H1 (cell line): ENCODE measurements around the gene LMTK3. TPM values are rescaled to one million over a fixed set of nuclear protein-coding genes. Genes with fewer than 3 reads are reported as not detected.

Experiments
- CTCF ChIA-PET: fragments of 300-600 bp; sonication (Branson Sonifier 250); formaldehyde crosslinking; loops from one replicate; lab custom pipeline; 2021; ENCODE audit not compliant: partially characterized antibody; lab: Charles Lee
- POLR2A ChIA-PET: fragments of 300-600 bp; sonication (Branson Sonifier 250); formaldehyde crosslinking; loops from one replicate; lab custom pipeline; 2021; ENCODE audit warnings: inconsistent platforms; ENCODE audit not compliant: partially characterized antibody; lab: Charles Lee
- DNase-seq, 2 experiments: peaks; one replicate each; pipeline versions ENCODE4 v3.0.0 to v3.0.0-alpha.2; 2010 to 2022; ENCODE audit warnings: low spot score in 2 of 2, low read depth in 1 of 2, mixed read lengths in 1 of 2
- FAIRE-seq: peaks from 2 replicates; lab custom pipeline; 2011; peaks lifted over from hg19 to GRCh38; lab: Jason Lieb, UNC
- H2AFZ ChIP-seq: 2 replicates; pipeline ENCODE4 v1.8.1; 2012; ENCODE audit warnings: low read length, inconsistent platforms
- H2AK5ac ChIP-seq: 2 replicates; pipeline ENCODE4 v1.6.1; 2013; ENCODE audit warnings: low read depth, low read length
- H2BK120ac ChIP-seq: replicated peaks from 2 replicates; pipeline ENCODE3; 2013; ENCODE audit warnings: low read depth, low read length, inconsistent platforms
- H2BK12ac ChIP-seq: 2 replicates; pipeline ENCODE4 v1.6.1; 2013; ENCODE audit warnings: low read depth, low read length
- H2BK15ac ChIP-seq: 2 replicates; pipeline ENCODE4 v1.6.1; 2013; ENCODE audit warnings: low read length
- H2BK20ac ChIP-seq: 2 replicates; pipeline ENCODE4 v1.6.1; 2013; ENCODE audit warnings: low read length
- H2BK5ac ChIP-seq: 2 replicates; pipeline ENCODE4 v1.6.1; 2013; ENCODE audit warnings: low read depth, low read length
- H3K14ac ChIP-seq: 2 replicates; pipeline ENCODE4 v1.6.1; 2013; ENCODE audit warnings: inconsistent platforms; ENCODE audit not compliant: insufficient read length
- H3K18ac ChIP-seq: 2 replicates; pipeline ENCODE4 v1.6.1; 2013; ENCODE audit warnings: low read length; ENCODE audit errors: extremely low read depth
- H3K23ac ChIP-seq: 2 replicates; pipeline ENCODE4 v1.6.1; 2013; ENCODE audit warnings: inconsistent platforms; ENCODE audit not compliant: insufficient read length
- H3K23me2 ChIP-seq: 2 replicates; pipeline ENCODE4 v1.6.1; 2013; ENCODE audit warnings: low read depth, low read length
- H3K27ac ChIP-seq: 2 replicates; pipeline ENCODE4 v1.6.1; 2011; ENCODE audit warnings: low read depth, low read length, inconsistent platforms
- H3K27me3 ChIP-seq, 4 experiments: replicated peaks in 1 of 4; 1 replicate in 1 of 4; 2 replicates in 3 of 4; pipeline versions ENCODE4 v1.6.1 to v1.8.1; 2011 to 2013; ENCODE audit warnings: low read length in 3 of 4, mild to moderate bottlenecking in 3 of 4, inconsistent platforms in 2 of 4, mixed read lengths in 2 of 4, moderate library complexity in 1 of 4; ENCODE audit not compliant: control insufficient read depth in 3 of 4, insufficient read depth in 3 of 4; ENCODE audit errors: extremely low read depth in 1 of 4
- H3K36me3 ChIP-seq, 4 experiments: 2 replicates each; pipeline versions ENCODE4 v1.6.1 to v1.8.1; 2011 to 2013; ENCODE audit warnings: mild to moderate bottlenecking in 4 of 4, low read length in 3 of 4, moderate library complexity in 2 of 4, control low read depth in 1 of 4, inconsistent platforms in 1 of 4; ENCODE audit not compliant: insufficient read depth in 4 of 4, control insufficient read depth in 2 of 4
- H3K4ac ChIP-seq: replicated peaks from 2 replicates; pipeline ENCODE3; 2013; ENCODE audit warnings: low read length, low read depth, mixed read lengths, inconsistent platforms; ENCODE audit not compliant: insufficient read length
- H3K4me1 ChIP-seq, 4 experiments: replicated peaks in 1 of 4; 1 replicate in 1 of 4; 2 replicates in 3 of 4; pipeline versions ENCODE4 v1.6.1 to v1.8.1; 2011 to 2013; ENCODE audit warnings: low read length in 3 of 4, inconsistent platforms in 2 of 4, mixed read lengths in 1 of 4; ENCODE audit not compliant: insufficient read depth in 4 of 4, control insufficient read depth in 3 of 4
- H3K4me2 ChIP-seq, 2 experiments: 2 replicates each; pipeline versions ENCODE4 v1.6.1 to v1.8.1; 2011 to 2013; ENCODE audit warnings: low read depth in 2 of 2, low read length in 2 of 2, control low read depth in 1 of 2, inconsistent platforms in 1 of 2, mild to moderate bottlenecking in 1 of 2; ENCODE audit not compliant: insufficient read depth in 1 of 2
- H3K4me3 ChIP-seq, 4 experiments: fragments of 200-600, 300-600 bp in 1 of 4; sonication (generic), shearing (Covaris generic), sonication (Bioruptor Twin) in 1 of 4; 2 replicates each; pipeline versions ENCODE4 v1.5.1 to v1.8.1; 2011 to 2016; ENCODE audit warnings: low read length in 4 of 4, low read depth in 3 of 4, control low read depth in 2 of 4, inconsistent platforms in 2 of 4, mild to moderate bottlenecking in 2 of 4, mixed read lengths in 1 of 4, moderate library complexity in 1 of 4; ENCODE audit not compliant: insufficient read depth in 2 of 4; ENCODE audit errors: extremely low read depth in 1 of 4
- H3K56ac ChIP-seq: replicated peaks from 2 replicates; pipeline ENCODE3; 2013; ENCODE audit warnings: low read depth, mild to moderate bottlenecking, mixed read lengths, low read length, inconsistent platforms; ENCODE audit not compliant: insufficient read length
- H3K79me1 ChIP-seq: 2 replicates; pipeline ENCODE4 v1.6.1; 2013; ENCODE audit warnings: low read depth, low read length, control low read depth
- H3K79me2 ChIP-seq, 2 experiments: 2 replicates each; pipeline versions ENCODE4 v1.6.1 to v1.8.1; 2012 to 2013; ENCODE audit warnings: low read length in 2 of 2, mild to moderate bottlenecking in 2 of 2, inconsistent platforms in 1 of 2; ENCODE audit not compliant: insufficient read depth in 2 of 2, control insufficient read depth in 1 of 2
- H3K9ac ChIP-seq, 4 experiments: replicated peaks in 1 of 4; 1 replicate in 1 of 4; 2 replicates in 3 of 4; pipeline versions ENCODE4 v1.6.1 to v1.8.1; 2011 to 2013; ENCODE audit warnings: low read depth in 3 of 4, low read length in 3 of 4, control low read depth in 2 of 4, mild to moderate bottlenecking in 2 of 4, moderate library complexity in 2 of 4, inconsistent platforms in 1 of 4; ENCODE audit errors: extremely low read depth in 1 of 4
- H3K9me3 ChIP-seq, 2 experiments: 2 replicates each; pipeline versions ENCODE4 v1.6.1 to v1.8.1; 2012 to 2013; ENCODE audit warnings: mild to moderate bottlenecking in 2 of 2, moderate library complexity in 2 of 2, control low read depth in 1 of 2, inconsistent platforms in 1 of 2, low read depth in 1 of 2, low read length in 1 of 2, mixed read lengths in 1 of 2; ENCODE audit not compliant: insufficient read depth in 2 of 2
- H4K20me1 ChIP-seq, 2 experiments: replicated peaks in 1 of 2; 2 replicates each; pipeline versions ENCODE3 to v1.8.1; 2011 to 2013; ENCODE audit warnings: inconsistent platforms in 2 of 2, low read length in 2 of 2, mild to moderate bottlenecking in 1 of 2; ENCODE audit not compliant: insufficient read depth in 2 of 2, control insufficient read depth in 1 of 2
- H4K5ac ChIP-seq: 2 replicates; pipeline ENCODE4 v1.6.1; 2013; ENCODE audit warnings: low read length, low read depth, mixed read lengths, inconsistent platforms; ENCODE audit not compliant: insufficient read length
- H4K8ac ChIP-seq: 2 replicates; pipeline ENCODE4 v1.8.0; 2013; ENCODE audit warnings: mild to moderate bottlenecking, moderate library complexity, low read length, inconsistent platforms; ENCODE audit not compliant: insufficient read depth; ENCODE audit errors: extremely low read depth
- H4K91ac ChIP-seq: replicated peaks from 2 replicates; pipeline ENCODE3; 2013; ENCODE audit warnings: low read length, mixed read lengths, inconsistent platforms; ENCODE audit not compliant: insufficient read length
- KDM1A ChIP-seq: fragments of 200-600, 300-600 bp; sonication (generic); IDR thresholded peaks from 2 replicates; pipeline ENCODE4 v1.7.1; 2016; ENCODE audit warnings: mild to moderate bottlenecking, low read length, borderline replicate concordance
- RBBP5 ChIP-seq: IDR thresholded peaks from 2 replicates; pipeline ENCODE4 v1.7.1; 2012; ENCODE audit warnings: low read depth, mild to moderate bottlenecking, inconsistent platforms, low read length, moderate library complexity, borderline replicate concordance
- SIX5 ChIP-seq: IDR thresholded peaks from 2 replicates; pipeline ENCODE4 v1.6.1; 2011; ENCODE audit warnings: mild to moderate bottlenecking, low read depth, low read length
- WGBS, 2 experiments: shearing (Covaris generic) in 1 of 2; methylation state at CpG; one replicate each; pipeline versions ENCODE4 v1.1.6 to v1.1.7; 2013 to 2015; ENCODE audit warnings: low lambda C conversion rate in 2 of 2, mixed read lengths in 2 of 2, inconsistent platforms in 1 of 2, low coverage in 1 of 2, missing lambda C conversion rate in 1 of 2; ENCODE audit not compliant: insufficient replicate concordance in 2 of 2, insufficient coverage in 1 of 2, insufficient read length in 1 of 2; ENCODE audit errors: extremely low coverage in 1 of 2, missing lambda C conversion rate in 1 of 2; 5-methylcytosine and 5-hydroxymethylcytosine counted together
- polyA plus RNA-seq, 7 experiments: library from polyadenylated mRNA; depleted of rRNA in 3 of 7; stranded (reverse) in 5 of 7; unstranded in 2 of 7; fragments of >200 nt in 5 of 7; fragments of 200-250 nt in 2 of 7; gene quantifications; 1 replicate in 5 of 7; 2 replicates in 1 of 7; 4 replicates in 1 of 7; pipeline versions ENCODE4 v1.2.1 to v1.2.3, GENCODE V29; 2011 to 2013; ENCODE audit warnings: missing spikeins in 2 of 7, mixed read lengths in 2 of 7
- total RNA-seq: library from RNA; stranded (reverse); fragmentation: NEBNext Ultra II Directional; extraction: Animal tissue kit (Norgen Biotek cat#: 25700); gene quantifications from 2 replicates; pipeline ENCODE4 v1.2.1, GENCODE V29; 2021

The LMTK3 gene
- total and polyA plus RNA-seq, 2 of the 8 experiments (the other 6 are each of a cell fraction or from before 2014, with no cell fraction given): 2.7 to 12.4 TPM

DNA sequence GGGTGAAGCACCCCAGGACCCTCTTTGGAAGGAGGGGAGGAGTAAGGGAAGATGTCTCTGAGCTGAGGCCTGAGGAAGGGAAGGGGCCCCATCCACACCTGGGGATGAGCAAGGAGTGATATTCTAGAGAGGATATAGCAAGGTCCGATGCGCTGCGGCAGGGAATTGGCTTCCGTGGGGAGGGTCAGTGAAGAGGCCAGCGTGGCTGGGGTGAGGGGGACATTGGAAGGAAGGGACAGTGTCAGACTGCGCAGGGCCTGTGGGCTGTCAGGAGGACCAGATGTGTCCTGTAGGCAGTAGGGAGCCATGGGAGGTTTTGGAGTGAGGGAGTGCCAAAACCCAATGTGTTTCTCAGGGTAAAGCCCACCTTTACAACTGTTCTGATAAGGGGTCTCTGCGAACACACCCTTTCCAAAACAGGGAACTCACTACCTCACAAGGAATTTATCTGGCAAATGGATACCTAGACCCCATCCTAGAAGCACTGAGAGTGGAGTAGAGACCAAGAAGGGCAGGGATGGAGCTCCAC, 3.7 kb downstream of the LMTK3 start:
- Histone ChIP-seq H4K20me1 (peaks cover 0 to 5% of the 10 kb centered on the region in 2 experiments), H3K27me3 (peaks cover 0 to 11% (median 9%) of the 10 kb centered on the region in 4 experiments; a peak in 4 of 7 replicates), H4K5ac (no peak overlapping the region), H3K23me2 (peaks cover 19% of the 10 kb centered on the region), H4K91ac (no peak overlapping the region), H3K9me3 (no peaks in the 10 kb centered on the region)
- ChIA-PET POLR2A (interaction anchor here (0.6 to 9.5 kb wide), 8 partner anchors 21 to 106 kb away, joined by 3 to 59 read pairs (median 3); partner anchors contain the start of gene FAM83E), CTCF (interaction anchor here (0.8 to 9.6 kb wide), 17 partner anchors 10 to 129 kb away, joined by 3 to 353 read pairs (median 5); partner anchors contain the start of genes DBP and SPACA4)
- no peak for FAIRE-seq
- TF ChIP-seq RBBP5 (no peak), SIX5 (no peak), KDM1A (peak; percentile 54; the same call in 1 of the 2 replicates)
- TF ChIP-seq, all 59 proteins: peak for 1
- Histone ChIP-seq H3K4me3 (no peak overlapping the region), H3K27ac (no peak overlapping the region), H3K56ac (no peak overlapping the region), H3K4me1 (peaks cover 0 to 16% (median 7%) of the 10 kb centered on the region in 4 experiments; a peak in 5 of 7 replicates), H2AFZ (no peak overlapping the region), H2BK5ac (no peak overlapping the region), H2AK5ac (no peak overlapping the region), H3K9ac (no peak overlapping the region), H3K36me3 (no peaks in the 10 kb centered on the region), H2BK12ac (no peak overlapping the region), H3K79me2 (no peaks in the 10 kb centered on the region), H4K8ac (no peak overlapping the region), H3K23ac (no peak overlapping the region), H3K4ac (no peak overlapping the region), H2BK15ac (no peak overlapping the region), H3K4me2 (no peak overlapping the region), H3K79me1 (no peaks in the 10 kb centered on the region), H3K14ac (no peak overlapping the region), H2BK20ac (no peak overlapping the region), H2BK120ac (no peak overlapping the region), H3K18ac (no peak overlapping the region)
- DNase-seq: no peak
- WGBS, 2 experiments: 91% methylated on average over 7 of the region's 7 CpGs; no CpG with 5 or more reads in 1 of the 2 experiments
